ENCODE measurements around the gene ELK1.

DNA sequence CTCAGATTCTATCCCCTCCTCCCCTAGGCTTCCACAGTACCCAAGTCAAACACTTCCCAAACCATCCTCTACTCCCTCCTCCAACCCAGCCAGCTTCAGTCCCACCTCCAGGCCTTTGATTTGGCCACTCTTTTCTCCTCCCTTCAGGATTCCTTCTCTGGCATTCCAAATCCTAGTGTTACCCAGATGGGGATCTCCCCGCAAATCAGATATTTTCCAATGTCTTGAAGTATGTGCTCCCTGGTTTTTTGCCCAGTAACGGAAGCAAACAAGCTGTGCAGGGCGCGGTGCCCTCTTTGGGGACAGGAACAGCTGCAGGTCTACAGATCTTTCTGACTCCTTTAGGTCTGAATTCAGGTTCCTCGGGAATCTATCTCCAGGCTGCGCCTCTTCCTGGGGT is 28.5 kb downstream of the ELK1 start:
- TF ChIP-seq, protein P1, sequence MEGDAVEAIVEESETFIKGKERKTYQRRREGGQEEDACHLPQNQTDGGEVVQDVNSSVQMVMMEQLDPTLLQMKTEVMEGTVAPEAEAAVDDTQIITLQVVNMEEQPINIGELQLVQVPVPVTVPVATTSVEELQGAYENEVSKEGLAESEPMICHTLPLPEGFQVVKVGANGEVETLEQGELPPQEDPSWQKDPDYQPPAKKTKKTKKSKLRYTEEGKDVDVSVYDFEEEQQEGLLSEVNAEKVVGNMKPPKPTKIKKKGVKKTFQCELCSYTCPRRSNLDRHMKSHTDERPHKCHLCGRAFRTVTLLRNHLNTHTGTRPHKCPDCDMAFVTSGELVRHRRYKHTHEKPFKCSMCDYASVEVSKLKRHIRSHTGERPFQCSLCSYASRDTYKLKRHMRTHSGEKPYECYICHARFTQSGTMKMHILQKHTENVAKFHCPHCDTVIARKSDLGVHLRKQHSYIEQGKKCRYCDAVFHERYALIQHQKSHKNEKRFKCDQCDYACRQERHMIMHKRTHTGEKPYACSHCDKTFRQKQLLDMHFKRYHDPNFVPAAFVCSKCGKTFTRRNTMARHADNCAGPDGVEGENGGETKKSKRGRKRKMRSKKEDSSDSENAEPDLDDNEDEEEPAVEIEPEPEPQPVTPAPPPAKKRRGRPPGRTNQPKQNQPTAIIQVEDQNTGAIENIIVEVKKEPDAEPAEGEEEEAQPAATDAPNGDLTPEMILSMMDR (IDR thresholded peaks at IDR 0.05): no peak
- TF ChIP-seq POLR2A (IDR thresholded peaks at IDR 0.05): no peak

Measured in thyroid gland (tissue), 4 donors.